Heart left ventricle (tissue), 16 donors: ENCODE data around the gene UNC119. TPM values are rescaled to one million over a fixed set of nuclear protein-coding genes. Genes with fewer than 3 reads are reported as not detected.

Experiments
- ATAC-seq, 4 donors: fragments of 200-7000 bp; cut with Tn5 transposase; one replicate each; pipeline ENCODE4 v1.9.1; 2020 to 2022; ENCODE audit warnings: moderate library complexity in 4 of 4, mild to moderate bottlenecking in 3 of 4, moderate number of reproducible peaks in 1 of 4
- DNase-seq, 5 donors: peaks; one replicate each; pipeline ENCODE4 v3.0.0-alpha.2; 2020
- H3K27ac ChIP-seq, 12 donors: fragments of 200-600 bp; sonication (generic) in 4 of 12; one replicate each; pipeline versions ENCODE4 v1.5.0 to v1.8.0; 2016 to 2022; ENCODE audit warnings: mild to moderate bottlenecking in 2 of 12
- H3K27me3 ChIP-seq, 9 donors: fragments of 200-600 bp; sonication (generic) in 2 of 9; one replicate each; pipeline versions ENCODE4 v1.5.1 to v1.8.0; 2016 to 2022; ENCODE audit warnings: mild to moderate bottlenecking in 3 of 9
- H3K36me3 ChIP-seq, 9 donors: fragments of 200-600 bp; sonication (generic) in 2 of 9; one replicate each; pipeline versions ENCODE4 v1.5.0 to v1.8.0; 2018 to 2022; ENCODE audit warnings: mild to moderate bottlenecking in 2 of 9
- H3K4me1 ChIP-seq, 12 donors: fragments of 200-600 bp; sonication (generic) in 4 of 12; one replicate each; pipeline versions ENCODE4 v1.5.0 to v1.8.0; 2016 to 2022; ENCODE audit warnings: mild to moderate bottlenecking in 3 of 12
- H3K4me3 ChIP-seq, 12 donors: fragments of 200-600 bp; sonication (generic) in 4 of 12; one replicate each; pipeline versions ENCODE4 v1.5.0 to v1.8.0; 2017 to 2022; ENCODE audit warnings: mild to moderate bottlenecking in 9 of 12, moderate library complexity in 4 of 12
- H3K9me3 ChIP-seq, 12 donors: fragments of 200-600 bp; sonication (generic) in 4 of 12; one replicate each; pipeline versions ENCODE4 v1.5.0 to v1.8.0; 2016 to 2022; ENCODE audit warnings: mild to moderate bottlenecking in 1 of 12
- CTCF ChIP-seq, 12 donors: fragments of 200-600 bp; sonication (generic) in 4 of 12; IDR thresholded peaks; one replicate each; pipeline versions ENCODE4 v1.5.0 to v1.8.0; 2018 to 2022; ENCODE audit warnings: antibody characterized with exemption in 12 of 12, mild to moderate bottlenecking in 5 of 12
- POLR2A ChIP-seq, 2 donors: fragments of 450-650 bp; IDR thresholded peaks; one replicate each; pipeline ENCODE4 v1.6.1; 2017; ENCODE audit warnings: antibody characterized with exemption in 2 of 2, mild to moderate bottlenecking in 2 of 2, moderate library complexity in 2 of 2
- WGBS, 4 donors: extraction: QIAGEN DNeasy Blood & Tissue Kit in 2 of 4; methylation state at CpG; one replicate each; pipeline versions ENCODE4 v1.1.5 to v1.1.7; 2013 to 2018; 5-methylcytosine and 5-hydroxymethylcytosine counted together
- intact Hi-C, 10 donors: fragments of 100-400 bp; cut with DNase I; formaldehyde crosslinking; loops; one replicate each; pipeline versions ENCODE4 v1.11.1 to v1.14.2; 2022
- polyA plus RNA-seq, 2 donors: library from polyadenylated mRNA; stranded (reverse); fragments of 200-250 nt; gene quantifications; one replicate each; pipeline ENCODE4 v1.2.3, GENCODE V29; 2013
- total RNA-seq, 9 donors: library from RNA; depleted of rRNA in 2 of 9; stranded (reverse); fragments of >200 nt in 2 of 9; fragmentation: NEBNext Ultra II Directional in 3 of 9; extraction: Animal tissue kit (Norgen Biotek cat#: 25700) in 3 of 9; gene quantifications; one replicate each; pipeline versions ENCODE4 v1.1.0 to v1.2.4, GENCODE V29; 2016 to 2023
- donor health status: ischemic (EF 13 %, LVEDD 7.1; RV severe dilation, severe dysfunction).
- donor health status: healthy with polysubstance abuse.
- donor health status: DM: no; HTN: yes; CAD: no.
- donor health status: DM: no; HTN: no; CAD: no.
- donor health status: ischemic (EF 25% LVEDD 6.9; RV normal size, moderate dysfunction).
- donor health status: ischemic (EF 25% LVEDD 5.7; RV mildly dilated, moderate dysfunction).
- donor health status: healthy.
- donor health status: DM: yes; HTN: yes; CAD: no.
- donor health status: ischemic (EF 35%, LVEDD 5.7; RV mildly dilated, moderate dysfunction).
- donor health status: nonischemic (EF 11% LVEDD 7.7; RV severe dilation, severe dysfunction).
- donor health status: DM: yes; HTN: yes; CAD: no.
- donor health status: PGD.
- donor health status: ischemic (EF 29% LVEDD 5.4; RV normal size, mild dysfunction).
- donor health status: nonischemic (EF 23%, LVEDD 6.1; RV moderate dilation, normal function).

UNC119 gene
- total and polyA plus RNA-seq, 11 donors, result 12.8 to 30.7 (median 19.2) TPM

- H3K4me1 ChIP-seq, result peaks cover 0 to 50% (median 15%) of the 10 kb centered on the region in 12 donors
- intact Hi-C loops, result loop anchor here in 3 of 10 donors (1.0 to 5.0 kb wide), 2 partner anchors 61 to 62 kb away; partner anchors contain the start of gene RSKR (in 2 of the 3)
- no peaks in the 10 kb centered on the region for H3K9me3 ChIP-seq
- peak in 1 of 5 donors; percentile 7 for DNase-seq
- H3K36me3 ChIP-seq, result peaks cover 0 to 40% (median 33%) of the 10 kb centered on the region in 9 donors
- H3K4me3 ChIP-seq, result no peak overlapping the region
- 86 to 100% (median 93%) methylated on average over 1 of the region's 1 CpG for WGBS, 4 donors
- TF ChIP-seq POLR2A (IDR thresholded peaks at IDR 0.05), result no peak
- TF ChIP-seq CTCF (IDR thresholded peaks at IDR 0.05), result no peak
- H3K27ac ChIP-seq, result no peak overlapping the region
- no peaks in the 10 kb centered on the region for H3K27me3 ChIP-seq
- ATAC-seq, result no peak
Measured at GRCh38 chr17:28550858-28551257, 1.6 kb downstream of the UNC119 start.

- TF ChIP-seq CTCF (IDR thresholded peaks at IDR 0.05), result no peak
- no peak for TF ChIP-seq POLR2A (IDR thresholded peaks at IDR 0.05)
- no peak for ATAC-seq
- DNase-seq, result peak in 1 of 5 donors; percentile 46
- WGBS, 4 donors, result 65 to 75% (median 70%) methylated on average over 3 of the region's 3 CpGs
- peak overlapping the region in 1 of 12 donors; percentile 66 for H3K27ac ChIP-seq
- no peaks in the 10 kb centered on the region for H3K9me3 ChIP-seq
- H3K4me1 ChIP-seq, result peaks cover 0 to 50% (median 15%) of the 10 kb centered on the region in 12 donors
- intact Hi-C loops, result loop anchor here in 9 of 10 donors (1.0 to 10.0 kb wide), 6 partner anchors 25 to 65 kb away; partner anchors contain the start of gene RSKR (in 6 of the 9)
- H3K4me3 ChIP-seq, result no peak overlapping the region
- H3K27me3 ChIP-seq, result no peaks in the 10 kb centered on the region
- H3K36me3 ChIP-seq, result peaks cover 0 to 26% (median 19%) of the 10 kb centered on the region in 9 donors
Measured at GRCh38 chr17:28549236-28550132, 2.9 kb downstream of the UNC119 start.

GRCh38 chr17:28548417-28549130 lies 3.9 kb downstream of the UNC119 start:
- Histone ChIP-seq H3K36me3 (peaks cover 0 to 17% (median 10%) of the 10 kb centered on the region in 9 donors), H3K9me3 (no peaks in the 10 kb centered on the region), H3K27me3 (no peaks in the 10 kb centered on the region), H3K4me1 (peaks cover 0 to 50% (median 15%) of the 10 kb centered on the region in 12 donors), H3K4me3 (no peak overlapping the region), H3K27ac (peak overlapping the region in 1 of 12 donors; percentile 84)
- WGBS, 4 donors, result 82 to 94% (median 89%) methylated on average over 5 to 6 of the region's 6 CpGs
- TF ChIP-seq POLR2A (IDR thresholded peaks at IDR 0.05) (no peak), CTCF (IDR thresholded peaks at IDR 0.05) (peak in 1 of 12 donors; percentile 4)
- ATAC-seq (no peak), DNase-seq (peak in 1 of 5 donors; percentile 14)
- intact Hi-C loops, result loop anchor here in 7 of 10 donors (1.0 to 10.0 kb wide), 6 partner anchors 26 to 66 kb away; partner anchors contain the start of gene RSKR (in 4 of the 7)
